Right renal pelvis (tissue), 4 donors: ENCODE data around the gene GASK1A. TPM values are rescaled to one million over a fixed set of nuclear protein-coding genes. Genes with fewer than 3 reads are reported as not detected.
"Not testable (repeated sequence)": the region's sequence is repeated elsewhere in the genome, so short reads cannot be mapped to it uniquely, and the experiment has no call there.

Experiments
- DNase-seq, 4 donors: peaks; one replicate each; pipeline ENCODE4 v3.0.0-alpha.2; 2013; ENCODE audit warnings: low read depth in 4 of 4, low spot score in 3 of 4, missing footprints in 1 of 4
- polyA plus RNA-seq, 4 donors: library from polyadenylated mRNA; unstranded; fragments of 120-200 nt; gene quantifications; one replicate each; pipeline ENCODE4 v1.2.1, GENCODE V29; 2013; ENCODE audit not compliant: insufficient read length in 4 of 4

The GASK1A gene
- polyA plus RNA-seq: 1 to 10 TPM; 3.4 to 4.7 (median 4.2) TPM

DNA sequence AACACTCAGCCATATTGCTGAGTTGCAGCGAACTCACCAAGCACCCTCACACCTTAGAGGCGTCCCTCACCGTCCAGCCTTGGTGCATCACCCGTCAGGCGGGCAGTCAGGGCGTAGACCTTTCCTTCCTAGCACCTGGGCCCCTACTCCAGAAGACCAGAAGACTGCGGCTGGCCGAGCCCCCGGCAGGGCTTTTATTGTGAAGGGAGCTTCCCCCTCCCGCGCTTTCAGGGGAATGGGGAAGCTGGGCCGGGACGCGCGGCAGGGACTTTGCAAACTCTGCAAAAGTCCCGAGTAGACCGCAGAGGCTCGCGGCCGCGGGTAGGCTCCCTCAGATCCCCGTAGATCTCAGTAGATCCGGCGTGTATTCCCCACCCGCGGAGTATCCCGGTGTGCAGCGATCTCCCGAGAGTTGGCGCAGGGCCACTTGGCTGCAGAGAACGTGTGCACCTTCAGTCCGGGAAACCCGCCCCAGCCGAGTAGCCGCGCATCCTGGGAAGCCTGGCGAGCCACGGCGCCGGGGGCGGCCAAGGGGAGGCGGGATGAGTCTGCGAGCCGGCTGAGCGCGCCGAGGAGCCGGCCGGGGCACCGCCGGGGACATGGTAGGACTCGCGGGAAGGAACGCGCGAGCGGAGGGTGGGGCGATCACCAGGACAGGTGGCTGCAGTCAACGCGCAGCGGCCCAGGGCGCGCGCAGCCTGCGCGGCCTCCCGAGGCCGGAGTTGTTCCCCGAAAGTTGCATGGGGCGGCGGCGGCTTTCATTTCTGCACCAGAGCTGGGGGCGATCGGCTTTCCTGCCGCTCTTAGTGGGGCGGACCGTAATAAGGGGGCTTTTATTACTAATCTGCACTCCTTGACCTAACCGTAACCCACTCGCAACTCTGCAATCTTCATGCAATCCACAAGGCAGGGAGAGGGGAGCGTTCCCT lies at the start of gene GASK1A:
GASK1A (plus strand) TSS at position 268 of the 929 bp plus-strand sequence; CDS start at position 600, 332 bp downstream.
- peak; percentile 35 to 53 (median 46) for DNase-seq

DNA sequence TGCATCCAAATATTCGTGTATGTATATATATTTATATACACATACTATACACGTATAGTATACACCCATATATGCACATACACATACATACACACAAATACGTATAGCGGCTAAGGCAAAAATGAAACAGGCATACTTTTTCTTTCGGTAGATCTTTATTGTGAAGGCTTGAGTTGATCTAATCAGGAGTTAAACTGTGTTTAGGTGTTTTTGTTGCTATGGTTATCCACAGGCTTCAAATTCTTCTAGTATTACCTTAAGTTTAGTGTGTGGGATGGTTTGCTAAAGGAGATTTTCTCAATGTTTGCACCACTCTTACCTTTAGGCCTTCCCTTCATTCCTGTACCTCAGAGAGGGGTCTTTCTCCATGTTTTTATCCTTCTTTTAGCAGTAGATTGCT lies 45.0 kb upstream of the GASK1A start:
- no peak for DNase-seq

DNA sequence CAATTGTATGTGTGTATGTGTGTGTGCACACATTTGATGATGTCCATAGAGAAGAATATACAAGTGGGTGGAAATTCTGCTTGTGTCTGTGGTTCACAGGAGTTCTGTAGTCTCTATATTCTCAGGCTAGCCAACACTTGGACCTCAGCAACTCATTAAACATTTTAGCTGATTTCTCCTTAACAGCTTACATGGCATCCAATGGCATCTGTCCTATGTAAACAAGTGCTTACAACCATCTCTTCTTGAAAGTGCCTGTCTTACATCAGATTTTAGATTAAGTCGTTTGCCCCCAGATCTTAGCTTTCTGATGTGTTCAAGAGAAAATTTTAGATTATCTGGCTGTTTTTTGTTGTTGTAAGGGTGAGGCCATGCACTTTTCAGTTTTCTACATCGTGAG lies 44.2 kb upstream of the GASK1A start:
- no peak for DNase-seq

DNA sequence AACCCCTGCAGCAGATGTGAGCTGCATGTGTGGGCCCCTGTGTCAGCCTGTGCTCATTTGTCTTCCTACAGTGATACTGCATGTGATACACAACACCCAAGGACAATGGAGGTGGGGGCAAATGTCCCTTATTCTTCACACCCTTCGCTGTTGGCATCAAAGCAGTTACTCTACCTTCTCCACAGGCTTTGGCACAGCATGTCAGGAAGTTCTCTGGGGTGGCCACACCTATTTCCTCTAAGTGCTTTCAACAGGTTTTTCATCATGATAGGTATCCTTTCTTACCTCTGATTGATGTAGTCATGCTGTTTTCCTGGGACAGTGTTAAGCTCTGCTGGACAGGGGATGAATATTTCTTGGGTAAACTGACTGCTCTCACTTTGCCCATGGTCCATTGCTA lies 43.6 kb upstream of the GASK1A start:
- DNase-seq: no peak

DNA sequence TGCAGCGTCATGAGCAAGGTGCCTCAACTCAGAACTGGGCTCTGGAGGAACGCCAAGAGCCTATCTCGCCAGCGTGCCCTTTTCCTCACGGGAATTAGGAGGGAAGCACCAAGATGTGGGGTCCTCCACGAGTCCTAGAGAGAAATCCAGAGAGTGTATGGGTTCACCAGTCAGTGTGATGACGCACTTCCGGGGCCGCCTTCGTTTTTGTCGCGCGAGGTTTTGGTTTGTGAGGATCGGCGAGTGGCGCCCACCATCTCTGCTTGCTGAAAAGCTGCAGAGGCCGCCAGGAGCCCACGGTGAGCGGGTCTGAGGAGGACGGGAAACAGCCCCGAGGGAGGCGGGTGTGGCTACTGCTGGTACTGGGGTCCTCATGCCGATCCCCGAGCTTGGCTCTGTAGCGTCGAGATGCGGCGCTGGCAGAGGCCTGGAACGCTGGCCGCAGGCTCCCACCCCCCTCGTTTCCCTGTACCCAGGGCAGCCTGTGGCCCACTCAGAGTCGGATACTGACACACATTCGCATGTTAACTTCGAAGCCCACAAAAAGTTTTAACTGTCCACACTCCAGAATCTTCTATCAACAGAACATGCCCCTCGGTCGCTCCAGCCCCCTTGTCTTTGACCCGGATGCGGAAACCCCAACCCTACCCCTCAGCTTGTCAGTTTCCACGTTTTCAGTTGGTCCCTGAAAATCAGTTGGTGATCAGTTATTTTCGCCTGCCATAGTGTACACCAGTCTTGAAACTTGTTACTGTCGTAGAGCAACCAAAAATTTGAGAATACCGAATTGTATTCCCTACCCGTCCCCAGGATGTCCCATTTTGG lies 42.7 kb upstream of the GASK1A start:
- peak in 3 of 4 donors; percentile 12 to 50 (median 20) for DNase-seq

DNA sequence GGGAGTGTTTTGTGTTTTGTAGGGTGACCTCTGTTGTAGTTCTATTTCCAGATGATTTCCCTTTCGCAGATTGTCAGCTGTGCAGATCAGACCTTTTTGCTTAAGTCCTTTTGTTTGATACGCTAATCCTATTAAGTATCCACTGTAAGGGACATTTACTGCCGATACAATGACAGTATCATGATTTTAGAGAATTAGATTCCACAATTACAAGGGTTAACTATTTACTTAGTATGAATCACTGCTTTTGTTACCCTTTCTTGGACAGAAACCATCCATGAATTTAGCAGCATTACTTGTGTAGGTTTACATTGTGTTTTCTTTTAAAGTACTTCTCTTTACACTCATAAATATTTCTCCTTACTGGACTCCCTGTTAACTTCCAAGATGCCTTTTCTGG lies 41.8 kb upstream of the GASK1A start:
- no peak for DNase-seq

DNA sequence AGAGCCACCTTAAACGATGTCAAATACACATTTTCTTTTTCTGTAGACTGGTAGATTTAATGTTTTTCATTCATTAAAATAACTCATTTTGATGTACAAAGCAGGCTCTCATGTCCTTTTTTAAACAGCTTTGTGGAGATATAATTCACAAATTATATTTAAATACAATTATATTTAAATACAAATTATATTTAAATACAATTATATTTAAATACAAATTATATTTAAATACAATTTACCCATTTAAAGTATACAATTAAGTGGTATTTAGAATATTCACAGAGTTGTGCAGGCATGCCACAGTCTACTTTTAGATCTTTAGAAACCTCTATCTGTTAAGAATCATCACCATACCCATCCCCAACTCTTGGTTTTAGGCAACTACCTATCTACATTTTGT lies 36.4 kb upstream of the GASK1A start:
- no peak for DNase-seq

DNA sequence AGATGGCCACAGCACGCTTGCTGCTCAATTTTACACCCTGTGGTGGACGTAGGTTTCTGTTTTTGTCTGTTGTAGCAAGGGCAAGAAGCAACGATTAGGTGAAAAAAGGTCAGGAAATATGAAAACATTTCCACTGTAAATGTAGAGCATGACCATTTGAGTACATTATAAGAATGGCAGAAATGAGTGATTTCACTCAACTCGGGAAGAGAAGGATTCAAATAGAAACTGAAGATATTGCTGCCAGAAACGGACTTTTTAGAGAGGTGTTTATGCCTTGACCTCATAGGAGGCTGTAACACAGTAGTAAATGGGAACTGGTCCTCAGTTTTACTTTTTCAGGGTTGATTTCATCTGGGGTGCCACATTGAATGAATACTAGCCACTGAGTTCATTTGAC lies 33.1 kb upstream of the GASK1A start:
- no peak for DNase-seq

DNA sequence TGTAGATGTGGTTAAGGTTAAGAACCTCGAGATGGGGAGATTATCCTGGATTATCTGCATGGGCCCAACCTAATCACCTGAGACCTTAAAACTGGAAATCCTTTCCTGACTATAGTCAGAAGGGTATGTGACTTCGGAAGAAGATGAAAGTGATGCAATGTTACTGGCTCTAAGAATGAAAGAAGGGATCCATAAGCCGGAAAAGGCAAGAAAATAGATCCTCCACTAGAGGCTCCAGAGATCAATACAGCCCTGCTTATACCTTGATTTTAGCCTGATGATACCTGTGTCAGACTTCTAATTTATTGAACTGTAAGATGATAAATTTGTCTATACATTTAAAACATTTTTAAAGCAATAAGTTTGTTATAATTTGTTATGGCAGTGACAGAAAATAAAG lies 21.5 kb upstream of the GASK1A start:
- DNase-seq: no peak

DNA sequence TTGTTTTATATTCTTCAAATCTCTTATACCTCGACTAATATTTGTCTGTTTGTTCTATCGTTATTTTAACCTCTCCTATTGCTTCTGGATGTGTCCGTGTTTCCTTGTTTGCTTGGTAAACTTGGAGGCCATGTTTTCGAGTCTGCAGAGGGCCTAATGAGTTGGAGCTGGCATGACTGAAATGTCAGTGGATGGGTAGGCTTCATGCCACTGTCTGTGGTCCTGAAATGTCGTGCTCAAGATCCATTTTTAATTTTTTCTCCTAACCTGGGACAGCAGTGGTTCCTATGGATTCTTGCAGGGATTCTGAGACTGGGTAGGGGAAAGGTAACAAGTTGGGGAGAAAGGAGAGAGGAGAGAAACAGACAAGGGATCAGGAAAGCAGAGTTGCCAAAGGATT lies 18.8 kb upstream of the GASK1A start:
- no peak for DNase-seq

DNA sequence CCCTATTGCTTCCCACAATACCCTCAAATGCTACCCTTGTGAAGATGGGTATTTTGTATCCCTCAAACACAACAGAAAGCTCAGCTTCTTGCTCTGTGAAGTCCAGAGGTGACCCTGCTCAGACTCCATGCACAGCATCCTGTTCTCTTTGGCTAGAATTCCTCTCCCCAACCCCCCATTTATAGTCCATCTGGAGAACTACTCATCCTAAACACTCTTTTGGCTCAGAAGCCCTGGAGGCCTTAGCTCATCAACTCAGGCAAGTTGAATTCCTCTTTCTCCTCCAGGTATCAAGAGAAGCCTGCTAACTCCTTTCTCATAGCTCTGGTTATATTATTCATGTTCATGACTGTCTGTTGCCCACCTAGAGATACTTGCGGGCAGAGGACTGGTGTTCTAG lies 18.3 kb upstream of the GASK1A start:
- DNase-seq: no peak

DNA sequence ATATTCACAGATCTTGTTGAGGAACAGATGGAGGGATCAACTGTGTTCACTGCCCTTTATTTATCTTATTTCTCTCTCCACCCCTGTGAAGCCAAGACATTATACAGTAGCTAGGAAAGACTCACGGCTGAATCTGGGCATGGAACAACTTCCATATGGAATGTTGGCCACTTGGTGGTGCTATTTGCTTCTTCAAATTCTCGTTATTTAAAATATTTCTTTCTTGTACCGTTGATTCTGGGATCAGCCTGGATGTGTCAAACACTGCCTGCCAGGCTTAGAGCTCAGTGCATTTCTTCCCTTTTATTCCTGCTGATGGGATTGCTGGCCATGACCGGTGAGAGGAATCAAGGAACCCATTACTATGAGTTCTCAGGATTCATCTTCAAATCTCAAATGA lies 17.5 kb upstream of the GASK1A start:
- peak; percentile 47 to 52 (median 48) for DNase-seq

DNA sequence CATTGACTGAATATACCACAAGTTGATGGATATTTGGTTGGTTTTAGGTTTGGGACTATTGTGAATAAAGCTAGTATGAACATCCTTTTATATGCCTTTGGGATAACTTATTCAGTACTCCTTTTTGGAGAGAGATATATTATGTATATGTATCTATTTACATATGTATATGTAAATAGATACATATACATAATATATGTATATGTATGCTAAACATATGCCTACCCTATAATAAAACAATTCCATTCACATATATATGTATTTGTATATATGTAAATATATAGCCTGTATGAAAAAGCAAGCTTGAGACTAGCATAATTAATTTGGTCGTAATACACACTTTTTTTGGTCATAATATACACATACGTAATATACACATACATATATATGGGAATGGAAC lies 15.8 kb upstream of the GASK1A start:
- DNase-seq: no peak

DNA sequence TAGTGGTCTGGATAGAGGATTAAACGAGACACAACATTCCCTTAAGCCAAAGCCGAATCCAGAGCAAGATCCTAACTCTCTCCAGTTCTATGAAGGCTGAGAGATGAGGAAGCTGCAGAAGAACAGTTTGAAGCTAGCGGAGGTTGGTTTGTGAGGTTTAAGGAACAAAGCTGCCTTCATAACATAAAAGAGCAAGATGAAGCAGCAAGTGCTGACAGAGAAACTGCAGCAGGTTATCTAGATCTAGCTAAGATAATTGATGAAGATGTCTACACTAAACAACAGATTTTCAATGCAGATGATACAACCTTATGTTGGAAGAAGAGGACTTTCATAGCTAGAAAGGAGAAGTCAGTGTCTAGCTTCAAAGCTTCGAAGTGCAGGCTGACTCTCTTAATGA lies 14.8 kb upstream of the GASK1A start:
- DNase-seq: no peak

DNA sequence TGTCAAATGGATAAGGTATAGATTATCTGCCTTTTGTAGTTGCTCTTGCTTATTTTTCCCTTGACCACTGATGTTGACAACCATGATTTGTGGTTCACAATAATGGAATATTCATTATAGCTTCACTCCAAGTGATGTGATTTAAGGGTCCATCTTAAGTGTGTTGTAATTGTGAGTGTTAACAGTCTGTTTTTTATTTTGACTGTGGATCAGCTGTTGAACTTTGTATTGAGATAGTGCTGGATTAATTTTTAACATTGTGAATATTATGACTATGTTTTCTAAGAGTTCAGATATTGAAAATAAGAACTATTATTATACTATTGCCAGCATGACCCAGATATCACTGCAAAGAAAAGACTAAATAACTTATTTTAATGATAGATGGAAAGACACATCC lies 8.6 kb upstream of the GASK1A start:
- no peak for DNase-seq

DNA sequence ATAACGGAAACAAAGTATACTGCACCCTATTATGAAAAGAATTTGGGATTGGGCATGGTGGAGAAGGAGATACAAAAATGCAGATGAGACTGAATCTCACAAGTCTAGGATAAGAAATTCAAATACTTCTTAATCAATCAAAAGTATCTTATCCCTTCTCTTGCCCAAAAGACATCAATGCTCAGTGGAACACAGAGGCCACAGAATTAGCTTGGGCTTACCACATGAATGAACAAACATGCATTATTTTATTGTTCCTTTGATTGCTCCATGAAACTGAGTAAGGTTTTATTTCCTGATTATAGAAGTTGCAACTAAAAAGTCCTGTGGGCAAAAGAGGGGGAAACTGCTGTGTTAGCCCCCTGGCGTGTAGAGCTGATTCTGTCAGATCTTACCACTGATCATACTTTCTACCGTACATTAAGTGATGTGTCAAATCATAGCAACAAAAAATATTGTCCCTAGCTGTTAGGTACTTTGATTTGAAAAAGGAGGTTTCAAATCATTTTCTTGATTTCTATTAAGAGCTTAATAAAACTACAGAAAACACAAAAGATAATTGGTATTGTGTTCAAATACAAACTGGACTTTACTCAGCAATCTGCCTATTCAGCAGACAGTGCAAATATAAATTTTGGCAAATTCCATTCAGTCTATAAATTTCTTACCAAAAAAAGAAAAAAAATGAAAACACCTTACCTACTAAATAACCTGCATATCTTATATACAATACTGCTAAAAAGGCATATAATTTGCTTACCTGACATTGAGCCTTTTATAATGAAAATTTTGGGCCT lies 7.9 kb upstream of the GASK1A start:
- no peak for DNase-seq

DNA sequence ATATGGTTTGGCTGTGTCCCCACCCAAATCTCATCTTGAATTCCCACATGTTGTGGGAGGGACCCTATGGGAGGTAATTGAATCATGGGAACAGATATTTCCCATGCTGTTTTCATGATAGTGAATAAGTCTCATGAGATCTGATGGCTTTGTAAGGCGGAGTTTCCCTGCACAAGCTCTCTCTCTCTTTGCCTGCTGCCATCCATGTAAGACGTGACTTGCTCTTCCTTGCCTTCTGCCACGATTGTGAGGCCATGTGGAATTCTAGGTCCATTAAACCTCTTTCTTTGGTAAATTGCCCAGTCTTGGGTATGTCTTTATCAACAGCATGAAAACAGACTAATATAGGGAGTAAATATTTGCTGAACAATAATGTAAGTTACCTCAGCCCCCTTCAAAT lies 4.2 kb upstream of the GASK1A start:
- DNase-seq: not testable (repeated sequence)

DNA sequence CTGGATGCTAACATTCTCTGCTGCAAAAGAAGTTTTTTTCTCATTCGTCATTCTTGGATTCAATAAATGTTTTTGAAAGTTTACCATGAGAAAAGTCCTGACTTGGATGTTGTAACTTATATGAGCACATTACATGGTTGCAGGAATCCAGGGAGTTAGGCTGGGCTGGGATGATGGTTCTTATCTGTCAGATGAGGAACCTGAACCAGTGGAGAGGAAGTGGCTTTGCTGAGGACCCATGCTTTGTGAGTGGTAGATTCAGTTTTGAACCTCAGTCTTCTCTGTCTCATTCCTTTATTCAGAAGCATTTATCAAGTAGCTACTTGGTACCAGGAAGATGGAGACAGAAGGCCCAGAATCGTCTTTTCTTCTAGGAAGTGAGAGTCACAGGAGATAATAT lies 3.7 kb upstream of the GASK1A start:
- DNase-seq: no peak

DNA sequence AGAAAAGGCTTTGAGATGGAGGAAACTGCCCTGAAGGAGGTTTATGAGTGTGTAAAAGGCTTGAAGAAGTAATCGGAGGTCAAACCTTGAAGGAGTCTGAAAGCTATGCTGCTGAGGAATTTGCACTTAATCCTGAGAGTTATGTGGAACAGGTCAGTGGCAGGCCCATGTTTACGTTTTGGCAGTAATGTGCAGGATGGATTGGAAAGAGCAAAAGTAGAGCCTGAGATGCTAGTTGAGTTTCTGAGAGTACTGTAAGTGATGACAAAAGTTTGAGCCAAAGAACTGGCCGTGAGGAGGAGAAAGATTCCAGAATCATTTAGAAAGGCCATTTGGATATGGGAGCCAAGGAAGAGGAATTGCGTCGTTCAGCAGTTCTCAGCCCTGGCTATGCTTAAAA lies 3.2 kb upstream of the GASK1A start:
- no peak for DNase-seq

DNA sequence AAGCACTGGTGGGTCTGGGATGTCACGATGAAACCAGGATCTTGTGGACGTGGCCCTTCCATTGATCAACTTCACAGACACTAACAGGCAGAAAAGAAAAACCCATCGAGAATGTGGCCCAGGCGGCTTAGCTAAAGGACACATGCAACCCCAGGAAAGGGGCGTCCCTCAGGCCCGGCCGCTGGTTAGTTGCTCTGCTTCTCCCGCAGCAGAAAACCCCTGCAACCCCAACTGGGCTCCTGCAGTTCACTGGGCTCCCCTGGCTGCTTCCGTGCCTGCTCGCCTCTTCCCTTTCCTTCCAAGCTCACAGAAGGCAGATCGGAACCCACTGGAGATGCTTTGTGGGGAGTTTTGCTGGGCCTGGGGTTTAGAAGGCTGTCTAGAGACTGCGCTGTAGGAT lies 1.1 kb downstream of the GASK1A start:
- DNase-seq: no peak

DNA sequence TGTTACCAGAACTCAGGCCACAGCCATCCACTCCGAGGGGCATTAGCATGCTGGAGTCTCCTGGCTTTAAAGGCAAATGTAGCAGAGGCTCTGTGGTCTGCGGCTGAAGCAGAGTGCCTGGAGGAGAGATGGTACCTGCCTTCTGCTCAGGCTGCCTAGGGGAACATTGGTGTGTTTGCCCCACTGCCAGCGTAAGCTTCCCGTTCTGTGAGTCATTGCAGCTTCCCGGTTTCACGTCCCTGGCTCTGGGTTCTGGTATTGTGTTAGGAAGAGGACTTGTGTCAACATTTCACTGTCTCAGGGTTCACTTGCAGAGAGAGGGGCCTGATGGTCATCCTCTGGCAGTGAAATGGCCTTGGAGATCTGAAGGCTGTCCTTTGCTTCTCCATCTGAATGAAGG lies 1.8 kb downstream of the GASK1A start:
- no peak for DNase-seq
